Fibroblast of villous mesenchyme (primary cell): ENCODE data around the gene KCNQ1. TPM values are rescaled to one million over a fixed set of nuclear protein-coding genes. Genes with fewer than 3 reads are reported as not detected.

Source experiments
- DNase-seq: peaks from one replicate; pipeline ENCODE4 v3.0.0-alpha.2; 2010; ENCODE audit warnings: low read depth
- H3K4me3 ChIP-seq: 2 replicates; pipeline ENCODE4 v1.5.1; 2011; ENCODE audit warnings: low read depth, mild to moderate bottlenecking, low read length
- total RNA-seq: library from RNA; depleted of rRNA; stranded (reverse); fragments of >200 nt; gene quantifications from 2 replicates; pipeline ENCODE4 v1.2.3, GENCODE V29; 2012
- TF ChIP-seq, protein P1 (sequence below): IDR thresholded peaks from 2 replicates; pipeline ENCODE4 v1.5.1; 2012; ENCODE audit warnings: low read depth, mild to moderate bottlenecking, low read length; ENCODE audit not compliant: insufficient read depth

The KCNQ1 gene
- total RNA-seq, 1 donor = not detected

DNA sequence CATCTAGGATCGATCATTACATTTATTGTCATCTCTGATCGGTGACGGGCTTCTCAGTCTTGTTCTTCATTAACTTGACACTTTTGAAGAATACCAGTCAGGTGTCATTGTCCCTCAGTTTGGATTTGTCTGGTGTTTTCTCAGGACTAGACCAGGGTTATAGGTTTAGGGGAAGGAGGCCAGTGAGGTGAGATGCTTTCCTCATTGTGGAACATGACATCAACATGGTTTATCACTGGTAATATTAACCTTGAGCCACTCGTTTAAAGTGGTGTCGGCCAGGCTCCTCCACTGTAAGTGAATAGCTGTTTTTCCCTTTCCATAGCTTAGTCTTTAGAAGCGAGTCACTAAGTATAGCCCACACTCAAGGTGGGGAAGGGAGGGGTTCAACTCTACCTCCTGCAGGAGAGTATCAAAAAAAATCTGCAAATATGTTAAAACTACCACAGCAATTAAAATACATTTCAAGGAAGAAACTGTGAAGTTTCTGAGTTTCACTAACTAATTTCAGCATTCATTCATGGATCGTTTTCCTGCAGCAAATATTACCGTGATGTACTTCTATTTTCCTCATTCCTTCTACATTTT lies 213.0 kb downstream of the KCNQ1 start:
- DNase-seq = no peak
- TF ChIP-seq, protein P1, sequence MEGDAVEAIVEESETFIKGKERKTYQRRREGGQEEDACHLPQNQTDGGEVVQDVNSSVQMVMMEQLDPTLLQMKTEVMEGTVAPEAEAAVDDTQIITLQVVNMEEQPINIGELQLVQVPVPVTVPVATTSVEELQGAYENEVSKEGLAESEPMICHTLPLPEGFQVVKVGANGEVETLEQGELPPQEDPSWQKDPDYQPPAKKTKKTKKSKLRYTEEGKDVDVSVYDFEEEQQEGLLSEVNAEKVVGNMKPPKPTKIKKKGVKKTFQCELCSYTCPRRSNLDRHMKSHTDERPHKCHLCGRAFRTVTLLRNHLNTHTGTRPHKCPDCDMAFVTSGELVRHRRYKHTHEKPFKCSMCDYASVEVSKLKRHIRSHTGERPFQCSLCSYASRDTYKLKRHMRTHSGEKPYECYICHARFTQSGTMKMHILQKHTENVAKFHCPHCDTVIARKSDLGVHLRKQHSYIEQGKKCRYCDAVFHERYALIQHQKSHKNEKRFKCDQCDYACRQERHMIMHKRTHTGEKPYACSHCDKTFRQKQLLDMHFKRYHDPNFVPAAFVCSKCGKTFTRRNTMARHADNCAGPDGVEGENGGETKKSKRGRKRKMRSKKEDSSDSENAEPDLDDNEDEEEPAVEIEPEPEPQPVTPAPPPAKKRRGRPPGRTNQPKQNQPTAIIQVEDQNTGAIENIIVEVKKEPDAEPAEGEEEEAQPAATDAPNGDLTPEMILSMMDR = no peak
- no peak overlapping the region for H3K4me3 ChIP-seq

DNA sequence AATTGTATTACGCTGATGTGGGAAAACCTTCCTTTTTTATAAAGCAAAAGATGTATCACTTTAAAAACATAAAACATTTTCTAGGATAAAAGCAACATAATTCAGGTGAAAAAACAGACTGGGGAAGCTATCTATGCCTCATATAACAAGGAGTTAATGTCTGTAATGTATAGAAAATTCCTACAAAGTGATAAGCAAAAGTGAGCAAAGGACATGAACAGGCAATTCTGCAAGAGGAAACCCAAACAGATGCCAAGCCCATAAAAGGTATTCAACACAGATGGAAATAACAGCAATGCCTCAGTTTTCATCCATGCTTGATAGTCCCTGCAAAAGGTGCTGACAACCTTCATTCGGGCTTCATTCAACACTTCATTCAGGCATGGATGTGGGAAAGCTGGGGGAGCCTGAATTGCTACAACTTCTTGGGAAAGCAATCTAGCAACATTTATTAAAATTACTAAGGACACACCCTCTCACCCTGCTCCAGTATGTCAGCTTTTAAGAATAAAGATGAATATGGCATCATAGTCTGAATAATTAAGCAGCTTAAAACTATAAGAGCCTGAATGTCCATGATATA lies 215.6 kb downstream of the KCNQ1 start:
- TF ChIP-seq, protein P1 = no peak
- no peak for DNase-seq
- no peak overlapping the region for H3K4me3 ChIP-seq

DNA sequence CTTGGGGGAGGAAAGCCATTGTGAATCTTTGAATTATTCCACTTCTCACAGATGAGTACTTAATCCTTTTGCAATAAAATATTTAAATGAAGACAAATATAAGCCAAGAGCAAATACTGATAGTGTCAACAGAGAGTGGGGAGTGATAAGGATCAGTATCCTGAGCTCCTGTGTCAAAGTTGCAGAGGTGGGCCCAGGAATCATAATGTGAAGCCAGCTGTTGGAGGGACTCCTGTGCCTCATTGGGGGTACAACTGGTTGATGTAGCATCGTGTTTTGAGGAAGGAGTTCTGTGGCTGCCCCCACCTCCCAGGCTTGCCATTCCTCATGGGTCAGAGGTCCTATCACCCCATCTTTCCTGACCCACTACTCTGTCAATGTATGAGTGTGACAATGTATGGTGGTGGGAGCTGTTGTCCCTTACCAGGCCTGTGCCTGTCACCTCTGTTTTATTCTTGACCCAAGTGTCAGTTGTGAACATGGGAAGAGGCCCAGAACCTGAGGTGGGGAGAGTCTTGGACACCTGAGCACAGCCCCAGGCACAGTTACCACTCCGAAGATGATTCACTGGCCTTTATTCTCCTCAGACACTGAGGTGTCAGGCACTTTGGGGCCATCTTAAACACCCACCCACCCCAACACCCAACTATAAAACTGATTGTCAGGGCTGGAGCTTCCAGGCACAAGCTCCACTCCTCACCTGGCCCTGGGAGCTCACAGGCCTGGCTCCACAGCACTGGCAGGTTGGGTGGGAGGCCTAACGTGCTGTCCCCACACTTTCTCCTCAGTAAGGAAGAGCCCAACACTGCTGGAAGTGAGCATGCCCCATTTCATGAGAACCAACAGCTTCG lies 216.6 kb downstream of the KCNQ1 start:
- TF ChIP-seq, protein P1 = no peak
- DNase-seq = no peak
- H3K4me3 ChIP-seq = no peak overlapping the region

DNA sequence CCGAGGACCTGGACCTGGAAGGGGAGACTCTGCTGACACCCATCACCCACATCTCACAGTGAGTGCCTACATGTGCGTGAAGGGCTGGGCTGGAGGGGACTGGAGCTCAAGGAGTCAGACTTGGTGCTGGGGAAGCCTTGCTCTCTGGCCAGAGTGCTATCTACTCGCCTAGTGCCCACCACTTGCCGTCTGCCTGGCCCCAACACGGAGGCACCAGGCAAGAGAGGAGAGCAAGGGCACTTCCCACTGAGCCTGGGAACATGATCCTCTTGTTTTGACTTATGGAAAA lies 217.2 kb downstream of the KCNQ1 start:
- H3K4me3 ChIP-seq = no peak overlapping the region
- no peak for DNase-seq
- TF ChIP-seq, protein P1 = no peak

DNA sequence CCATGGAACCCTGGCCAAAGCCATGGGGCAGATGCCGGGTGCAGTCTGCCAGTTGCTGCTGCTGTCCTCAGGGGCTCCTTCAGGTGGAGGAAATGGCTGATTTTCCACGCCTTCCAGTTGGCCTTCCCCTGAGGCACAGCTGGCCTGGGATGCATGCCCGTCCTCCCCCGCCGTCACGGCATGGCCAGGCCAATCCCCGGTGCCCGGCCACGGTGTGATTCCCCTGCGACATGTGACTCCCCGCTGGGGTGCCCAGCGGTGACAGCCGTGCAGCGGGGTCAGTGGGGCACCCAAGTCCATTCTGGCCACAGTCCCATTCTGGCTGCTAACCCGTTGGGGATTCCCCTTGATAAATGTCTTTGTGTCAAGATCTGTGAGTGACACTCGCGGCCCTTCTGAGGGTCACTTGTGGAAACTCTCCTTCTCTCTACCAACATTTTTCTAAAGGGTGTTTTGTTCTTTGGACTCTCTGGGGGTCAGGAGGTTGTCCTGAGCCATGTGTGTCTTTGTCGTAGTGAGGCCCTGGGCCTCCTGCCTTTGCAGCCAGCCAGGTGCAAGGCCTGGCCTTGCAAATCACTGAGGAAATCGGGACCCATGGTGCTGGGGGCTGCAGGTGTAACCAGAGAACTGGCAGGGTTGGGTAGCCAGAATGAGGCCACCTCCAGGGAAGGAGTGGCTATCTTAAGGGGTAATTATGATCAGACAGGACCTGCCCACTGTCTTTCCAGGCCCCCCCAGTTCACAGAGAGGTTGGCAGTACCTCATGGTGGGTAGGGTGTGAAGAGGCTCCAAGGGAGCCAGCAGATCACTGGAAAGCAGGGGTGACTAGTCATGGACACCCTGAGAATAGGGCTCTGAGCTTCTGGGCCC lies 217.9 kb downstream of the KCNQ1 start:
- TF ChIP-seq, protein P1 = no peak
- DNase-seq = no peak
- H3K4me3 ChIP-seq = no peak overlapping the region

DNA sequence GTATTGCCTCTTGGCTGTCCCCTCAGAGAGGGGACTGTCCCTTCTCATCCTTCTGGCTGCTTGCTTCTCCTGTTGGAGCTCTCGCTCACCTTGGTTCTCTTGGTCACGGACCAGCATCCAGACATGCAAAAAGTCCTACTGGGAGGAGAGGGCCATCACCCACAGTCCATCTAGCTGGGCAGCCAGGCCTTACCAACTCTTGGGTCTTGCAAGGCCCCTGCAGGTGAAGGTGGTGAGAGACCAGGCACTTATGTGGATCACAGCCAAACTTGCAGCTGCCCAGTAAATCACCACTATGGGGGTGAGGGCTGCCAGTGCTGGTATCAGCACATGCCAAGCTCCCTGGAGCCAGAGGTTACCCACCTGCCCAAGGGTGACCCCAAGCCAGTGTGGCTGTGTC lies 218.7 kb downstream of the KCNQ1 start:
- DNase-seq = no peak
- no peak overlapping the region for H3K4me3 ChIP-seq
- TF ChIP-seq, protein P1 = no peak
